Erythroblast (primary cell): ENCODE results near the gene L3MBTL4.

Source experiments
- GATA1 ChIP-seq: IDR thresholded peaks from 2 replicates; pipeline ENCODE4 v1.6.1; 2011; ENCODE audit warnings: low read depth, mild to moderate bottlenecking, control low read depth, low read length, moderate library complexity
- POLR2A ChIP-seq: IDR thresholded peaks from 2 replicates; pipeline ENCODE4 v1.6.1; 2011; ENCODE audit warnings: mild to moderate bottlenecking, low read length

DNA sequence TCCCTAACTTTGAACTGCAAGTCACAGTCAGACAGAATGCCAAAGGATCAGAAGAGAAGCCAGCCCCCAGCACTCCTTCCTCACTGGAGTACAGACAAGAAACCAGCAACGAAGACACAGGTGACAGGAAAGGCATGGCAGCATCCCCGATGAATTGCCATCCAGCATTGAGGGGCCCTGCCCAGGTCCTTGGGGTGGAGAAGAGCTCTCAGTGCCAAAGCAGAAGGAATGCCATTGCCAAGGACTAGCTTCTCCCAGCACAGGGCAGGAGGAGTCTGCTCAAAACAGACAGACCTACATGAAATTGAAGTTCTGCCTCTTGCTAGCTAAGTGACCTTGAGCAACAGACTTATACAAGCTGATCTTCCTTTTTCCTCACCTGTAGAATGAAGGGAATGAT is 220.1 kb downstream of the L3MBTL4 start:
- TF ChIP-seq POLR2A (no peak), GATA1 (no peak)
